GM12873 (cell line): Measurements from ENCODE around the gene CFAP53.

Source experiments
- CTCF ChIP-seq: IDR thresholded peaks from 2 replicates; pipeline ENCODE4 v1.5.1; 2012; ENCODE audit warnings: low read depth, mild to moderate bottlenecking, moderate library complexity, low read length, control low read depth; ENCODE audit not compliant: insufficient read depth; ENCODE audit errors: missing control alignments

Gene CFAP53

GRCh38 chr18:50193796-50194630 is 72.3 kb downstream of the CFAP53 start:
- TF ChIP-seq CTCF = no peak

- no peak for TF ChIP-seq CTCF
Observed at GRCh38 chr18:50192995-50193795, 73.1 kb downstream of the CFAP53 start.

- no peak for TF ChIP-seq CTCF
Observed at GRCh38 chr18:50190926-50191325, 75.4 kb downstream of the CFAP53 start.

GRCh38 chr18:50190236-50190635 is 76.1 kb downstream of the CFAP53 start:
- no peak for TF ChIP-seq CTCF

GRCh38 chr18:50189160-50189559 is 77.1 kb downstream of the CFAP53 start:
- no peak for TF ChIP-seq CTCF

- TF ChIP-seq CTCF = no peak
Observed at GRCh38 chr18:50188652-50189051, 77.6 kb downstream of the CFAP53 start.

GRCh38 chr18:50187659-50188058 is 78.6 kb downstream of the CFAP53 start:
- no peak for TF ChIP-seq CTCF
